Epithelial cell of proximal tubule (primary cell): Measurements from ENCODE around the gene GPR78. TPM values are rescaled to one million over a fixed set of nuclear protein-coding genes. Genes with fewer than 3 reads are reported as not detected.

Source experiments
- DNase-seq: peaks from one replicate; pipeline ENCODE4 v3.0.0-alpha.2; 2011; ENCODE audit warnings: low read depth
- H3K4me3 ChIP-seq: 2 replicates; pipeline ENCODE4 v1.5.1; 2011; ENCODE audit warnings: low read depth, mild to moderate bottlenecking, low read length
- total RNA-seq: library from RNA; depleted of rRNA; stranded (reverse); fragments of >200 nt; gene quantifications from 2 replicates; pipeline ENCODE4 v1.2.3, GENCODE V29; 2015
- TF ChIP-seq, protein P1 (sequence below): conservative IDR thresholded peaks from 2 replicates; pipeline ENCODE4 v1.5.1; 2012; ENCODE audit warnings: low read depth, mild to moderate bottlenecking, low read length

The GPR78 gene
- total RNA-seq, 1 donor from 2014 or later, result not detected

DNA sequence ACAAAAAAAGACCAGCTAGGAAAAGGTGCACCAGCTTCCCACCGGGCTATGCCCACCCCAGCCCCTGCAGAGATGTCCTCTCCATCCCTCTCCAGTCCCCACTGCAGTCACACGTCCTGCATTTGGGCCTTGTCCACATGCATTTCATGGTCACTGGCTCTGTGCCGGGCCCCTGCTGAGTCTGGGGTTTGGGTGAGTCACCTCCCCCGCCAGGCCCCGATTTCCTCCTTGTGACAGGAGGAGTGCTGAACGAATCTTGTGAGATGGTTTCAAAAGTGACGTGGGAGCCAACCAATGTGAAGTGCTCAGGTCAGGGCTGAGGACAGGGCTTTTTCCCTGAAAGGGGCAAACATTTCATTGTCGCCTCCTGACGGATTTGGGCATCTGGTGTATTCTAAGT is 19.5 kb downstream of the GPR78 start:
- no peak overlapping the region for H3K4me3 ChIP-seq
- DNase-seq, result no peak
- TF ChIP-seq, protein P1, sequence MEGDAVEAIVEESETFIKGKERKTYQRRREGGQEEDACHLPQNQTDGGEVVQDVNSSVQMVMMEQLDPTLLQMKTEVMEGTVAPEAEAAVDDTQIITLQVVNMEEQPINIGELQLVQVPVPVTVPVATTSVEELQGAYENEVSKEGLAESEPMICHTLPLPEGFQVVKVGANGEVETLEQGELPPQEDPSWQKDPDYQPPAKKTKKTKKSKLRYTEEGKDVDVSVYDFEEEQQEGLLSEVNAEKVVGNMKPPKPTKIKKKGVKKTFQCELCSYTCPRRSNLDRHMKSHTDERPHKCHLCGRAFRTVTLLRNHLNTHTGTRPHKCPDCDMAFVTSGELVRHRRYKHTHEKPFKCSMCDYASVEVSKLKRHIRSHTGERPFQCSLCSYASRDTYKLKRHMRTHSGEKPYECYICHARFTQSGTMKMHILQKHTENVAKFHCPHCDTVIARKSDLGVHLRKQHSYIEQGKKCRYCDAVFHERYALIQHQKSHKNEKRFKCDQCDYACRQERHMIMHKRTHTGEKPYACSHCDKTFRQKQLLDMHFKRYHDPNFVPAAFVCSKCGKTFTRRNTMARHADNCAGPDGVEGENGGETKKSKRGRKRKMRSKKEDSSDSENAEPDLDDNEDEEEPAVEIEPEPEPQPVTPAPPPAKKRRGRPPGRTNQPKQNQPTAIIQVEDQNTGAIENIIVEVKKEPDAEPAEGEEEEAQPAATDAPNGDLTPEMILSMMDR, result no peak

DNA sequence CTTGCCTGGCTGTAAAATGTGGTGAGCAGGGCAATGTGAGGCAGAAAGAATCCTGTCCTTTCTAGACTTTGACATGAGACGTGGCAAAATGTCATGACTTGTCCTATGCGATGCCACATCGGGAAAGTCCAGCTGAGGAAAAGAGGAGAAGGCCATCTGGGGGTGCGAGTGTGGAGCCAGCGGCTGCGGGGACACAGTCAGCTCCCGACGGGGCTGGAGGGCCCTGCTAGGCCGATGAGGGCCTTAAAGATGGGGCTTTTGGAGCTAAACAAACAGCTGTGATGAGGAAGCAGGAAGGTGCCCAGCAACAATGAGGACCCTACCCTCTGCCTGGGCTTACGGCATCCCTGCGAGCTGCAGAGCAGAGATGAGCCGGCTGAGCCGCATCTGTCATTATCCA is 20.1 kb downstream of the GPR78 start:
- no peak overlapping the region for H3K4me3 ChIP-seq
- DNase-seq, result no peak
- TF ChIP-seq, protein P1, result no peak

DNA sequence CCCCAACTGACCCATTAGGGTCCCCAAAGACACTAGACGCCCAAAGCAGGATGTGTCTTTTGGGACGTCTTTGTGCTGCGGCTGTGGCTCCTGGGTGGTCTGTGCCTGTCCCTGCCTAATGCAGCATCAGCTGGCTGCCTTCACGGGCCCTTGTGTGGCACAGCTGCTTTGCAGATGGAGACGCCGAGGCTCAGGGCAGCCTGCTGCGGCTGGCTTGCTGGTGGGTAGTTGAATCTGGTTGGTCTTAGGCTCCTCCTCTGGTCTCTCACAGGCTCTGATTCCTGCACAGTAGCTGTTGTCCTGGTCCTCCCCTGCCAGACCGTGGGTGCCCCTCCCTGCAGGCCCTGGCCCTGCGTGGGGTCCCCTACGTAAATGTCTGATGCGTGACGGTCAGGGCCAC is 20.5 kb downstream of the GPR78 start:
- no peak overlapping the region for H3K4me3 ChIP-seq
- no peak for DNase-seq
- TF ChIP-seq, protein P1, result no peak

DNA sequence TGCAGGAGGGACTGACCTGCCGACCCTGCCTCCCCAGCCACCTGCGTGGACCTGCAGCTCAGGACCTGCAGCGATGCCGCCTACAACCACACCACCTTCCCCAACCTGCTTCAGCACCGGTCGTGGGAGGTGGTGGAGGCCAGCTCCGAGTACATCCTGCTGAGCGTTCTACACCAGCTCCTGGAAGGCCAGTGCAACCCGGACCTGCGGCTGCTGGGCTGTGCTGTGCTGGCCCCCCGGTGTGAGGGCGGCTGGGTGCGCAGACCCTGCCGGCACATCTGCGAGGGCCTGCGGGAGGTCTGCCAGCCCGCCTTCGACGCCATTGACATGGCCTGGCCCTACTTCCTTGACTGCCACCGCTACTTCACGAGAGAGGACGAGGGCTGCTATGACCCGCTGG is 20.9 kb downstream of the GPR78 start:
- TF ChIP-seq, protein P1, result no peak
- DNase-seq, result no peak
- H3K4me3 ChIP-seq, result no peak overlapping the region

DNA sequence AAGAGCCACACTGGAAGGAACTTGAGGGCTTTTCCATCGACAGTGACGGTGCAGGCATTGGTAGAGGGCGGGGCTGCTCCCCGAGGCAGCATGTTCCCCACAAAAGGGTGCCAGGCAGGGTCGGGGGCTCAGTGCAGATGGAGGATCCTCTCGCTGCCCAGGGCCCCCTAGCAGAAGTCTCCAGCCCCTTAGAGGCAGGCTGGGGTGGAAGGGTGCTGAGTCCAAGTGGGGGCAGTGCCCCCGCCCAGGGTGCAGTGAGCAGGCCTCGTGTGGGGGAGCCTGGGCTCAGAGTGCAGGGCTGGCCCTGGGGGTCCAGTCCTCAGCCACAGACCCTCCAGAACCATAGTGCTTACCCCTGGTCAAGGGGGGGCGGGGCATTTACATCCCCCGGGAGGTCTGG is 21.4 kb downstream of the GPR78 start:
- no peak overlapping the region for H3K4me3 ChIP-seq
- TF ChIP-seq, protein P1, result no peak
- DNase-seq, result no peak

DNA sequence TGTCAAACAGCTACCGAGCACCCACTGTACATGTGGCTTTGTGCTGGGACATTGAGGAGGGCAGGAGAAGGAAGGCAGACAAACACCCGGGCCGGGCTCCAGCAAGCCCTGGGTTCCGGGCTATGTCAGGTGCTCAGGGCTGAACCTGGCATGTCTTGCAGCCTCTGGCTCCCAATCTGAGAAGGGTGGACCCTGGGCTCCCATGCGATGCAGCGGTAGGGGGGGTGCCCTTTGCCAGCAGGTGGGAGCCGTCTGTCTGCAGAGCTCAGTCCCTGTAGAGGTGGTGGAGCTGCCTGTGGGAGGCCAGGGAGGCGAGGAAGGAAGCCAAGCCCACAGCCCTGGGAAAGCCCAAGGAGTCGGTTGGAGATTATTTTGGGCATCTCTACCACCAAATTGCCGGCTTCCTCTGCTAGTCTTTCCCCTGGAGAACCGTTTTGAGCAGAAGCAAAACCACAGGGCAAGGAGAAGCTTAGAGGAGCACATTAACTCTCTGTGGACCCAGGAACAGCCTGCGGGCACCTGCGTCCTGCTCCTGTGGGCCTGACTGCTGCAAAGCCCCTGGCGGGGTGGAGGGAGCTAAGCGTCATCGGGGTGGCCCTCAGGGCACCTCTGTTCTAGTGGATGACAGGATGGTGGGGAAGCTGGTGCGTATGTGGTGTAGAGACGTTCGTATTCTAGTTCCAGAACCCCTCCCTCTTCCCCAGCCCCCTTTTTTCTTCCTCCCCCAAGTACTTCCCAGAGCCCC is 22.7 kb downstream of the GPR78 start:
- no peak for DNase-seq
- H3K4me3 ChIP-seq, result no peak overlapping the region
- TF ChIP-seq, protein P1, result no peak

DNA sequence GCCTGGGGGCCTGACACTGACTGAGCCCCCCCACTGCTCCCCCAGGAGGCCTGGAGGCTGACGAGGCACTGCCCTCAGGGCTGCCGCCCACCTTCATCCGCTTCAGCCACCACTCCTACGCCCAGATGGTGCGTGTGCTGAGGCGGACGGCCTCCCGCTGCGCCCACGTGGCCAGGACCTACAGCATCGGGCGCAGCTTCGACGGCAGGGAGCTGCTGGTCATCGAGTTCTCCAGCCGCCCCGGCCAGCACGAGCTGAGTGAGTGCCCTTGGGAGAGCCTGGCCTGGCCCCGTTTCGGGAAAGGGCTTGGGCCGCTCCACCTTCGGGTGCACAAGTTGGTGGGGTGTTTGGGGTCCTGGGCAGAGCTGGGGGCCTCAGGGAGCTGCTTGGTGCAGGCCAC is 23.7 kb downstream of the GPR78 start:
- TF ChIP-seq, protein P1, result no peak
- no peak overlapping the region for H3K4me3 ChIP-seq
- DNase-seq, result no peak
